ENCODE results near the gene ESR1. TPM values are rescaled to one million over a fixed set of nuclear protein-coding genes. Genes with fewer than 3 reads are reported as not detected.
"Not testable (repeated sequence)": the region's sequence is repeated elsewhere in the genome, so short reads cannot be mapped to it uniquely, and the experiment has no call there.

Gene ESR1
- polyA plus RNA-seq, 3 donors, result 0.12 to 0.24 (median 0.23) TPM

GRCh38 chr6:151974061-151974617 lies 166.7 kb downstream of the ESR1 start:
- no peaks in the 10 kb centered on the region for H3K27me3 ChIP-seq (ENCODE audit: control insufficient read depth in 2 of 2, insufficient read depth in 2 of 2, low read length in 2 of 2)
- no peaks in the 10 kb centered on the region for H3K79me2 ChIP-seq (ENCODE audit: insufficient read depth, low read length)
- H3K4me1 ChIP-seq (ENCODE audit: control insufficient read depth in 1 of 2, insufficient read depth in 2 of 2, low read length in 2 of 2), result no peaks in the 10 kb centered on the region
- Mint-ChIP-seq H3K4me3 (no peak overlapping the region), H3K9me3 (peaks cover 0 to 4% (median 0%) of the 10 kb centered on the region in 7 donors), H3K4me1 (peaks cover 1% of the 10 kb centered on the region), H3K27me3 (ENCODE audit: low read depth in 3 of 3) (peaks cover 0 to 6% (median 2%) of the 10 kb centered on the region in 3 donors), H3K36me3 (no peaks in the 10 kb centered on the region), H3K27ac (no peak overlapping the region)
- no peak overlapping the region for H3K9ac ChIP-seq (ENCODE audit: insufficient read depth, low read length, poor library complexity, severe bottlenecking)
- H2AFZ ChIP-seq (ENCODE audit: insufficient read depth, low read depth, low read length, poor library complexity, severe bottlenecking), result no peak overlapping the region
- no peak overlapping the region for H3K4me3 ChIP-seq (replicated peaks in 1 of 3; ENCODE audit: low read depth in 2 of 3, low read length in 3 of 3)
- no peaks in the 10 kb centered on the region for H4K20me1 ChIP-seq (ENCODE audit: insufficient read depth, low read length)
- no peak overlapping the region for H3K27ac ChIP-seq (ENCODE audit: low read depth in 1 of 2, low read length in 2 of 2)
- intact Hi-C loops (cut with micrococcal nuclease), result no loop called here
- TF ChIP-seq, protein P1, sequence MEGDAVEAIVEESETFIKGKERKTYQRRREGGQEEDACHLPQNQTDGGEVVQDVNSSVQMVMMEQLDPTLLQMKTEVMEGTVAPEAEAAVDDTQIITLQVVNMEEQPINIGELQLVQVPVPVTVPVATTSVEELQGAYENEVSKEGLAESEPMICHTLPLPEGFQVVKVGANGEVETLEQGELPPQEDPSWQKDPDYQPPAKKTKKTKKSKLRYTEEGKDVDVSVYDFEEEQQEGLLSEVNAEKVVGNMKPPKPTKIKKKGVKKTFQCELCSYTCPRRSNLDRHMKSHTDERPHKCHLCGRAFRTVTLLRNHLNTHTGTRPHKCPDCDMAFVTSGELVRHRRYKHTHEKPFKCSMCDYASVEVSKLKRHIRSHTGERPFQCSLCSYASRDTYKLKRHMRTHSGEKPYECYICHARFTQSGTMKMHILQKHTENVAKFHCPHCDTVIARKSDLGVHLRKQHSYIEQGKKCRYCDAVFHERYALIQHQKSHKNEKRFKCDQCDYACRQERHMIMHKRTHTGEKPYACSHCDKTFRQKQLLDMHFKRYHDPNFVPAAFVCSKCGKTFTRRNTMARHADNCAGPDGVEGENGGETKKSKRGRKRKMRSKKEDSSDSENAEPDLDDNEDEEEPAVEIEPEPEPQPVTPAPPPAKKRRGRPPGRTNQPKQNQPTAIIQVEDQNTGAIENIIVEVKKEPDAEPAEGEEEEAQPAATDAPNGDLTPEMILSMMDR (IDR thresholded peaks at IDR 0.05), result no peak
- no CpG with 5 or more reads among the region's 4 CpGs for WGBS (ENCODE audit: insufficient coverage)
- no peak for DNase-seq
- H3K4me2 ChIP-seq (replicated peaks; ENCODE audit: extremely low read depth, low read length, poor library complexity, severe bottlenecking), result no peak overlapping the region
- H3K9me3 ChIP-seq (replicated peaks in 1 of 2; ENCODE audit: control insufficient read depth in 1 of 2, insufficient read depth in 1 of 2, low read length in 2 of 2), result no peaks in the 10 kb centered on the region
- H3K36me3 ChIP-seq (replicated peaks in 1 of 2; ENCODE audit: control insufficient read depth in 1 of 2, insufficient read depth in 2 of 2, low read length in 2 of 2), result no peaks in the 10 kb centered on the region

DNA sequence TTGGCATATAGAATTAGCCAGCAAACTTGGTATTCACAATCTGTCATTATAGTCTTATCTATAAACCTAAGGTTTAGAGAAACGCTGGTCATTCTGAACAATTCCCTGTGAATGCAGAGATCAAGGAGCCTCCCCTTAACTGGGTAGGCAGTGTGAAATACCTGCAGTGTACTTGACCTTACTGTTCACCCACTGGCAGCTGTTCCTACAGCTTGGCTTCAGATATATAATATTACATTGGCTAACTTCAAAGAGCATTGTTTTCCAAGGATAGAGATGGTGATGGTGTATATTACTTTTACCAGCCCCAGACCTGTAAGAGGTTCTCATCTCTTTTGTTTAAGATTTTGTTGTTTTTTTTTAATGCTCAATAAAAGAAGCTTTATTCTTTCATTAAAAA lies 168.3 kb downstream of the ESR1 start:
- intact Hi-C loops (cut with micrococcal nuclease), result no loop called here
- Histone ChIP-seq H3K4me1 (ENCODE audit: control insufficient read depth in 1 of 2, insufficient read depth in 2 of 2, low read length in 2 of 2) (no peaks in the 10 kb centered on the region), H3K9me3 (replicated peaks in 1 of 2; ENCODE audit: control insufficient read depth in 1 of 2, insufficient read depth in 1 of 2, low read length in 2 of 2) (no peaks in the 10 kb centered on the region), H3K36me3 (replicated peaks in 1 of 2; ENCODE audit: control insufficient read depth in 1 of 2, insufficient read depth in 2 of 2, low read length in 2 of 2) (no peaks in the 10 kb centered on the region), H3K9ac (ENCODE audit: insufficient read depth, low read length, poor library complexity, severe bottlenecking) (no peak overlapping the region), H3K4me3 (replicated peaks in 1 of 3; ENCODE audit: low read depth in 2 of 3, low read length in 3 of 3) (no peak overlapping the region), H3K4me2 (replicated peaks; ENCODE audit: extremely low read depth, low read length, poor library complexity, severe bottlenecking) (no peak overlapping the region), H3K27ac (ENCODE audit: low read depth in 1 of 2, low read length in 2 of 2) (no peak overlapping the region), H4K20me1 (ENCODE audit: insufficient read depth, low read length) (no peaks in the 10 kb centered on the region), H3K27me3 (ENCODE audit: control insufficient read depth in 2 of 2, insufficient read depth in 2 of 2, low read length in 2 of 2) (no peaks in the 10 kb centered on the region), H3K79me2 (ENCODE audit: insufficient read depth, low read length) (no peaks in the 10 kb centered on the region), H2AFZ (ENCODE audit: insufficient read depth, low read depth, low read length, poor library complexity, severe bottlenecking) (no peak overlapping the region)
- Mint-ChIP-seq H3K36me3 (no peaks in the 10 kb centered on the region), H3K27ac (no peak overlapping the region), H3K9me3 (peaks cover 0 to 4% (median 0%) of the 10 kb centered on the region in 7 donors), H3K4me1 (peaks cover 1% of the 10 kb centered on the region), H3K27me3 (ENCODE audit: low read depth in 3 of 3) (peaks cover 0 to 5% (median 0%) of the 10 kb centered on the region in 3 donors), H3K4me3 (no peak overlapping the region)
- TF ChIP-seq, protein P1 (IDR thresholded peaks at IDR 0.05), result no peak
- no peak for DNase-seq
- WGBS (ENCODE audit: insufficient coverage), result no CpG with 5 or more reads among the region's 1 CpG

- H3K79me2 ChIP-seq (ENCODE audit: insufficient read depth, low read length); H3K27me3 Mint-ChIP-seq (ENCODE audit: low read depth in 3 of 3); H3K36me3 Mint-ChIP-seq; H4K20me1 ChIP-seq (ENCODE audit: insufficient read depth, low read length); DNase-seq; H3K27ac Mint-ChIP-seq; H3K9ac ChIP-seq (ENCODE audit: insufficient read depth, low read length, poor library complexity, severe bottlenecking); H3K36me3 ChIP-seq (replicated peaks in 1 of 2; ENCODE audit: control insufficient read depth in 1 of 2, insufficient read depth in 2 of 2, low read length in 2 of 2); H3K27me3 ChIP-seq (ENCODE audit: control insufficient read depth in 2 of 2, insufficient read depth in 2 of 2, low read length in 2 of 2); intact Hi-C loops (cut with micrococcal nuclease); H3K4me2 ChIP-seq (replicated peaks; ENCODE audit: extremely low read depth, low read length, poor library complexity, severe bottlenecking); H2AFZ ChIP-seq (ENCODE audit: insufficient read depth, low read depth, low read length, poor library complexity, severe bottlenecking); H3K9me3 ChIP-seq (replicated peaks in 1 of 2; ENCODE audit: control insufficient read depth in 1 of 2, insufficient read depth in 1 of 2, low read length in 2 of 2); H3K27ac ChIP-seq (ENCODE audit: low read depth in 1 of 2, low read length in 2 of 2); H3K4me1 ChIP-seq (ENCODE audit: control insufficient read depth in 1 of 2, insufficient read depth in 2 of 2, low read length in 2 of 2); H3K4me3 ChIP-seq (replicated peaks in 1 of 3; ENCODE audit: low read depth in 2 of 3, low read length in 3 of 3); H3K4me3 Mint-ChIP-seq; H3K9me3 Mint-ChIP-seq: not testable (repeated sequence)
- 96% methylated on average over 4 of the region's 6 CpGs for WGBS (ENCODE audit: insufficient coverage)
- H3K4me1 Mint-ChIP-seq, result peaks cover 12% of the 10 kb centered on the region
Measured at GRCh38 chr6:151988199-151988598, 180.7 kb downstream of the ESR1 start.

Data from CD14-positive monocyte (primary cell).